A172 (cell line): ENCODE measurements around the gene SCART1. TPM values are rescaled to one million over a fixed set of nuclear protein-coding genes. Genes with fewer than 3 reads are reported as not detected.
"Not testable (repeated sequence)": the region's sequence is repeated elsewhere in the genome, so short reads cannot be mapped to it uniquely, and the experiment has no call there.

Source experiments
- DNase-seq: peaks from one replicate; pipeline ENCODE4 v3.0.0-alpha.2; 2015; ENCODE audit warnings: low spot score
- total RNA-seq: library from RNA; depleted of rRNA; stranded (reverse); fragments of >200 nt; shearing (Covaris generic); gene quantifications from 2 replicates; pipeline ENCODE4 v1.2.3, GENCODE V29; 2014

The SCART1 gene
- total RNA-seq, 1 experiment from 2014 or later = not detected

DNA sequence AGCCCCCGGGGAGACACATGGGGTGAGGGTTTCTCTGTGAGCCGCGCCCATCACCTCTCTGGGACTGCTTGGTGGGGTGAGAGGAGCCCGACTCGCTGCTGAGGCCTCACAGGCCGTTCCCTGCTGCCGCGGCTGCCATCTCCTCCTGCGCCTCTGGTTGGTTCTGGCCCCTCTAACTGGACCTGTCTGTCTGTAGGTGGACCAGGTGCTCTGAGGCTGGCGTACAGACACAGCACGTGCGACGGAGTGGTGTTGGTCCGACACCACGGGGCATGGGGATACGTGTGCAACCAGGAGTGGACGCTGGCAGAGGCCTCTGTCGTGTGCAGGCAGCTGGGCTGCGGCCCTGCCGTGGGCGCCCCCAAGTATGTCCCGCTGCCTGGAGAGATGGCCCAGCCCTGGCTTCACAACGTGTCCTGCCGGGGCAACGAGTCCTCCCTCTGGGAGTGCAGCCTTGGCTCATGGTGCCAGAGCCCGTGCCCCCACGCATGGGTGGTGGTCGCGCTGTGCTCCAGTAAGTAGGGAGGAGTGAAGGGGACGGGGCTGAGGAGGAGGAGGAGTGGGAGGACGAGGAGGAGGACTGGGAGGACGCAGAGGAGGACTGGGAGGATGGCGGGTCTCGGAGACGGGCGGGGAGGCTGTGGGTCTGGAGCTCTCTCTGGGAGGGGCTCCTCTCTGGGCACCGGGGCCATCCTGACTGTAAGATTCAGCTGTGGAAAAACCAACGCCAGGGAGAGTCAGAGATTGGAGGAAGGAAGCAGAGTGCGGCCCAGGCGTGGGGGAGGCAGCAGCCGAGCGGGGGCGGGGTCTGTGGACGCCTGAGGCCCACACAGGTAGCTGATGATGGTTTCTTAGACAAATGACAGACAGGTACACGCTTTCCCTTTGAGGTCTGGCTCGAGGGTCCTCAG, 2.6 kb downstream of the SCART1 start:
- DNase-seq = no peak

- DNase-seq = no peak
These were observed 3.5 kb downstream of the SCART1 start for GRCh38 chr10:133457100-133457841.

GRCh38 chr10:133458021-133458709, 4.4 kb downstream of the SCART1 start:
- no peak for DNase-seq

DNA sequence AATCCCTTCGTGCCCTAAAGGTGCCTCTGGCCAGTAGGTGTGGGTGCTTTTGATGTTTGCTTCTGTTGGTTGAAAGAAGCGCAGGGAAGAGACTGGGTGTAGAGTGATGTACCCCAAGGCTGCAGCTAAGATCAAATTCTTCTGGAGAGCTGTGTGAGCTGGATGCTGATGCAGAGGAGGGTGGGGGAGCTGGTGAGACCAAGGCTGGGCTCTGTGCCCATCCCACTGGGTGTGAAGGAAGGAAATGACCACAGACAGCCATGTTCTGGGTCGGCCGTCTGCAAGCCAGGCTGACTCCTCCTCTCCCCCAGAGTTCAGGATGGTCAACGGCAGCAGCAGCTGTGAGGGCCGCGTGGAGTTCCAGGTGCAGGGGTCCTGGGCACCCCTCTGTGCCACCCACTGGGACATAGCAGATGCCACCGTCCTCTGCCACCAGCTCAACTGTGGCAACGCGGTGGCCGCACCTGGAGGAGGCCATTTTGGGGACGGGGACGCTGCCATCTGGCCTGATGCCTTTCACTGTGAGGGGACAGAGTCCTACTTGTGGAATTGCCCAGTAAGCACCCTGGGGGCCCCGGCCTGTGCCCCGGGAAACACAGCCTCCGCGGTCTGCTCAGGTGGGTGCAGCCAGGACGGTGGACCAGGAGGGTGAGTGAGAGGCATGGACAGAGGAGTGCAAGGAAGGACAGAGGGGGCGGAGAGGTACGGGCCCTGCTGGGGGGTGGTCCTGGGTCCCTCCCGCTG, 5.1 kb downstream of the SCART1 start:
- no peak for DNase-seq

- DNase-seq = no peak
These were observed 5.9 kb downstream of the SCART1 start for GRCh38 chr10:133459454-133460207.

GRCh38 chr10:133460208-133460769, 6.5 kb downstream of the SCART1 start:
- DNase-seq = no peak

GRCh38 chr10:133461027-133461426, 7.3 kb downstream of the SCART1 start:
- DNase-seq = no peak

DNA sequence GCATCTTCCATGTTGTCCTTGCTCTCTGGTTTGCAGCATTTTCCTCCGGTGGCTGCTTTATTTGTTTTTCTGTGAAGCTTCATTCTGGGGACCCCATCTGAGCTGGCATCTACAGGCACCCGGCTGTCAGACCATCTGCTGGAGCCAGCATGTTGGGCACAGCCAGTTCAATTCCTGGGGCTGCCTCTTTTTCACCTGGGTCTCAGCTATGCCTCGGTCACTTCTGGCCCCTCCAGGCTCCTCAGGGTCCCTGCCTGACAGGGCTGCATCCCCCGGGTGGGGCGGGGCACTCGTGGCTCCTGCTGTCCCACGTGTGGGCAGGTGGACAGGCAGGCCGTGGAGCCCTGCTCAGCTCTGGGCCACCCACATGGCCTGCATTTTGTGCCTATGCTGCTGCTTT, 8.1 kb downstream of the SCART1 start:
- DNase-seq = no peak

GRCh38 chr10:133462512-133463305, 9.0 kb downstream of the SCART1 start:
- DNase-seq = no peak

DNA sequence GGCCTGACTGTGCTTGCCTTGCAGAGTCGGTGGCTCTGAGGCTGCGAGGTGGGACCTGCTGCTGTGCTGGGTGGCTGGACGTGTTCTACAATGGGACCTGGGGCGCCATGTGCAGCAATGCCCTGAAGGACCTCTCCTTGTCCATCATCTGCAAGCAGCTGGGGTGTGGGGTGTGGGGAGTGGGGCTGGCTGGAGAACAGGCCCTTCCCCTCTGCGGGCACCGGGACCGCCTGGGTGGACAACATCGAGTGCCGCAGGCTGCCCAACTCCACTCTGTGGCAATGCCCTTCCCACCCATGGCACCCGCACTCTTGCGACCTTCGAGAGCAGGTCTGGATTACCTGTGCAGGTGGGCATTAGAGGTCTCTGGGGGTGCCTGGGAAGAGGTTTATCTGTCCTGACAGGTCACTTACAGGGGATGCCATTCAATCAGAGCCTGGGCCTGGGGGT, 10.9 kb downstream of the SCART1 start:
- DNase-seq = no peak

DNA sequence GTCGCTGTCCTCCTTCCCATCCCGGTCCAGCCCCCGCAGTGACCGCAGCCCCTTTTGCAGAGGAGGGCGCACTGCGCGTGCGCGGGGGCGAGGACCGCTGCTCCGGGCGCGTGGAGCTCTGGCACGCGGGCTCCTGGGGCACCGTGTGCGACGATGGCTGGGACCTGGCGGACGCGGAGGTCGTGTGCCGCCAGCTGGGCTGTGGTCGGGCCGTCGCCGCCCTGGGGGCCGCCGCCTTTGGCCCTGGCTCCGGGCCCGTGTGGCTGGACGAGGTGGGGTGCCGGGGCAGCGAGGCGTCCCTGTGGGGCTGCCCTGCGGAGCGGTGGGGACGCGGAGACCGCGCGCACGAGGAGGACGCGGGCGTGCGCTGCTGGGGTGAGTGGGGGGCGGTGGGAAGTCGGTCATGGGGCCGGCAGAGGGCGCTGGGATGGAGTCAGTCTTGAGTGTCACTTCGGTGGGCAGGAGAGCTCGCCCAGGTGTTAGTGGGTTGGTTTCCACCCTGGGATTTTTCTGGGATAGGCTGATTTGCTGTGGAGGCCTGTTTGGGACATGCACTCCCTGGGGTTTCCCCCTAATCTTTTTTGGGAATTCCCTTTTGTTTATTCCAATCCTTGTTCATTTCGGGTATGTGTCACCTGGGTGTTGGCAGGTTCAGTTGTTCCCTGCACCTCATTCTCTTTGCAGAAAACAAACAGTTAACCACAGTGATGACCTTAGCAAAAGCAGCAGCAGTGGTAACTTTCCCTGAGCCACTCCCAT, 11.6 kb downstream of the SCART1 start:
- DNase-seq = no peak

DNA sequence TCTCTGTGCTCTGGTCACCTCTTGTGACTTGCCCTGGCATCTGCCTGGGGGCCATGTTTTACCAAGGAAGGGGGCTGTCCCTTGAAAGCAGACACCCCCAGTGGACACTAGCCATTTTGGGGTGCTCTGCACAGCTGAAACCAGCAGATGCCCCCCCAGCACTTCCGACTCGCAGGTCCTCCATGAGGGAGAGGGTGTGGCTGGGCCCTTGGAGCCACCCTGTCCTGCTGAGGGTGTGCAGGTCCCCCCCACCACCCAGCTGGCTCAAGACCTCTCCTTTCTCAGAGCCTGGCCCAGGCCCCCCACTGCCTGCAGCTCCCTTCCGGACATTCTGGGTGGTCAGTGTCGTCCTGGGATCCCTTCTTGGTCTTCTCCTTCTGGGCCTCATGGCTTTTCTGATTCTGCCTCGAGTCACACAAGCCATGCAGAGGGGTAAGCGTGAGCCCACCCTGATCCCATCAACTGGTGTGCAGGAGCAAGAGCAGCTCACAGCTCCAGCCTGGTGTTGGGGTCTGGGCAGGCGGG, 12.3 kb downstream of the SCART1 start:
- DNase-seq = no peak

GRCh38 chr10:133466683-133467275, 13.0 kb downstream of the SCART1 start:
- no peak for DNase-seq

GRCh38 chr10:133467286-133467911, 13.7 kb downstream of the SCART1 start:
- no peak for DNase-seq

- not testable (repeated sequence) for DNase-seq
These were observed 15.5 kb downstream of the SCART1 start for GRCh38 chr10:133469205-133469604.

DNA sequence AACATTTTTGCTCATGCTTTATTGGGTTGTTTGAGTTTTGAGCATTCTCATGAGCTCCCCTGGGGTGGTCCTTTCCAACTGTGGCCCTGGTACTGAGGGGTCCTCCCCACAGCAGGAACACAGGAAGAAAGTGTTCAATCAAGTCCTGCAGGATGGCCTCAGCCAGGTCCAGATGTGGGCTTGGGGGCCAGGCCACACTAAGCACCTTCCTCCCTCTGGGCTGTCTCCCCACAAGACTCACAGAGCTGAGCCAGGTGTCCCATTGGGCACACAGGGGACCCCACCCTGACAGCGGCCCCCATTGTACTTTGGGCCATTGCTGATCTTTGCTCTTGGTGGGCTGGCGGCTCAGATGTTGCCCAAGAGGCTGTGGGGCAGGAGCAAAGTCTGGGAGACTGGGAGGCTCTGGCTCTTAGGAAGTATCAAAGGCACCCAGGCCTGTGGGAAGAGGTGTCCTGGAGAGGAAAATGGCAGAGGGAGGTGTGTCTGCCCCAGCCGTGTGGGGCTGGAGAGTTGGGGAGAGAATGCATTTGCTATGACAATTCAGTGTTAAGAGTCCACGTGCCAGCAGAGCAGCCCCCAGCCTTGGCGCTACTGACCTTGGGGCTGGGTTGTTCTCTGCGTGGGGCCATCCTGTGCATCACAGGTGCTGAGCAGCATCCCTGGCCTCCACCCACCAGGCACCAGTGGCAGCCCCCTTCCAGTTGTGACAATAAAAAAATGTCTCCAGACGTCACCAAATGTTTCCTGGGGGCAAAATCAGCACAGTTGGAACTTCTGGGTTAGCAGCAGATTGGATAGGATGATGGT, 17.8 kb downstream of the SCART1 start:
- DNase-seq = no peak

- no peak for DNase-seq
These were observed 19.5 kb downstream of the SCART1 start for GRCh38 chr10:133473270-133473669.
